Nasal cavity respiratory epithelium epithelial cell of viscerocranial mucosa (primary cell): ENCODE data around the gene TBC1D3I. TPM values are rescaled to one million over a fixed set of nuclear protein-coding genes. Genes with fewer than 3 reads are reported as not detected.

Experiments used
- total RNA-seq: library from RNA; depleted of rRNA; stranded (reverse); fragments of >200 nt; gene quantifications from 2 replicates; pipeline ENCODE4 v1.2.3, GENCODE V29; 2014

TBC1D3I gene
- total RNA-seq: 0.07 TPM in 1 of 2 replicates, not detected in the other

DNA sequence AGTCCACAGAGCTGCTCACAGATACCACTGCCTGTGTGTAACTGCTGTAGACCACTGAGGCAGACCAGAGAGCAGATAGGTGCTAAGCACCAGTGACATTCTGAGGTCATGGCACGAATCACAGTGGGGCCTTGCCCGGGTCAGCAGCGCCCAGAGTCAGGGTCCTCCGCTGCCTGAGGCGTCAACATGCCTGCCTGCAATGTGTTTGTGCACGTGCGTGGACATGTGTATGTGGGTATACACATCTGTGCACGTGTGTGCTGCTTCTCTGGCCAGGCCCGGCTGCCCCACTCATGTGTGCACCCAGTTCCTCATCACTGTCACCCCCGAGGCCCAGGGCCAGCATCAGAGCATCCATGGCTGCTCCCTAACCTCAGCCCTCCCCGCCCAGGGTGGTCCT, at the start of gene TBC1D3I:
Gene TBC1D3I, minus strand, starts transcription at position 101 of the 400 bp plus-strand sequence. CDS start 1,585 bp downstream, outside the sequence.

GRCh38 chr17:36210439-36211211, 53.7 kb downstream of the TBC1D3I start, which contains the start of gene CCL4L2:
Gene CCL4L2, plus strand, starts transcription at chr17:36211063.

Other genes starting within 250 kb of the TBC1D3I start
- gene CCL23, start 246.6 kb downstream of the TBC1D3I start, total RNA-seq: not detected in 2 replicates
- not detected in 2 replicates for gene CCL18, start 200.3 kb downstream of the TBC1D3I start, total RNA-seq
- not detected in 2 replicates for gene CCL3, start 174.4 kb downstream of the TBC1D3I start, total RNA-seq
- not detected in 2 replicates for gene CCL4, start 160.7 kb downstream of the TBC1D3I start, total RNA-seq
- 1.4 and 3.2 TPM in 2 replicates for gene TBC1D3B, start 87.9 kb downstream of the TBC1D3I start, total RNA-seq
- not detected in 2 replicates for gene CCL3L1, start 67.8 kb downstream of the TBC1D3I start, total RNA-seq
- not detected in 2 replicates for gene CCL4L2, start 53.5 kb downstream of the TBC1D3I start, total RNA-seq
- gene TBC1D3G, start 59.3 kb upstream of the TBC1D3I start, total RNA-seq: not detected in 2 replicates
- not detected in 2 replicates for gene TBC1D3H, start 123.9 kb upstream of the TBC1D3I start, total RNA-seq
- gene ZNHIT3, start 222.1 kb upstream of the TBC1D3I start, total RNA-seq: 21.8 and 39.0 TPM in 2 replicates